Smooth muscle cell (in vitro differentiated cells): ENCODE data around the gene DDO. TPM values are rescaled to one million over a fixed set of nuclear protein-coding genes. Genes with fewer than 3 reads are reported as not detected.

Experiments
- DNase-seq: peaks from one replicate; lab custom pipeline; 2025; ENCODE audit not compliant: unreplicated experiment; lab: John Stamatoyannopoulos, UW
- H2AFZ ChIP-seq: fragments of 200-600 bp; sonication (generic); 2 replicates; pipeline ENCODE4 v1.6.0; 2016; ENCODE audit warnings: antibody characterized with exemption, low read depth, mild to moderate bottlenecking
- H3F3A ChIP-seq: fragments of 200-600 bp; sonication (generic); 2 replicates; pipeline ENCODE4 v1.6.0; 2017; ENCODE audit warnings: antibody characterized with exemption, low read depth
- H3K27ac ChIP-seq: fragments of 200-600 bp; sonication (generic); 2 replicates; pipeline ENCODE4 v1.5.1; 2016; ENCODE audit warnings: low read depth, mild to moderate bottlenecking
- H3K27me3 ChIP-seq: fragments of 200-600 bp; sonication (generic); 2 replicates; pipeline ENCODE4 v1.6.1; 2016; ENCODE audit warnings: low read depth, mild to moderate bottlenecking
- H3K36me3 ChIP-seq: fragments of 200-600 bp; sonication (generic); 2 replicates; pipeline ENCODE4 v1.5.1; 2016; ENCODE audit warnings: low read depth
- H3K4me1 ChIP-seq: fragments of 200-600 bp; sonication (generic); 2 replicates; pipeline ENCODE4 v1.5.1; 2016; ENCODE audit warnings: low read depth
- H3K4me2 ChIP-seq: fragments of 200-600 bp; sonication (generic); 2 replicates; pipeline ENCODE4 v1.6.0; 2016; ENCODE audit warnings: mild to moderate bottlenecking
- H3K4me3 ChIP-seq: fragments of 200-600 bp; sonication (generic); 2 replicates; pipeline ENCODE4 v1.5.1; 2016; ENCODE audit warnings: mild to moderate bottlenecking
- H3K79me2 ChIP-seq: fragments of 200-600 bp; sonication (generic); 2 replicates; pipeline ENCODE4 v1.6.0; 2016; ENCODE audit warnings: low read depth, mild to moderate bottlenecking
- H3K9ac ChIP-seq: fragments of 200-600 bp; sonication (generic); 2 replicates; pipeline ENCODE4 v1.6.0; 2016; ENCODE audit warnings: low read depth
- H3K9me3 ChIP-seq: fragments of 200-600 bp; sonication (generic); replicated peaks from 2 replicates; pipeline ENCODE4 v1.5.1; 2016; ENCODE audit warnings: low read depth
- H4K20me1 ChIP-seq: fragments of 200-600 bp; sonication (generic); 2 replicates; pipeline ENCODE4 v1.6.0; 2016; ENCODE audit warnings: low read depth
- CTCF ChIP-seq: fragments of 200-600 bp; sonication (generic); IDR thresholded peaks from 2 replicates; pipeline ENCODE4 v1.5.1; 2017; ENCODE audit warnings: borderline replicate concordance, mild to moderate bottlenecking, antibody characterized with exemption; ENCODE audit not compliant: insufficient read depth, poor library complexity, severe bottlenecking
- WGBS: methylation state at CpG from one replicate; pipeline ENCODE4 v1.1.7; 2016; ENCODE audit warnings: low lambda C conversion rate; 5-methylcytosine and 5-hydroxymethylcytosine counted together
- polyA plus RNA-seq: library from polyadenylated mRNA; unstranded; fragments of >200 nt; fragmentation: Nextera tagmentation; extraction: Ambion mirVana; gene quantifications from 2 replicates; pipeline ENCODE4 v1.2.1, GENCODE V29; 2016
- total RNA-seq: library from RNA; depleted of rRNA; stranded (reverse); fragments of >200 nt; gene quantifications from 2 replicates; pipeline ENCODE4 v1.2.3, GENCODE V29; 2014

Gene DDO
- total and polyA plus RNA-seq, 2 experiments from 2014 or later, result not detected

GRCh38 chr6:110409794-110410193, 5.6 kb downstream of the DDO start:
- H3K27me3 ChIP-seq, result no peaks in the 10 kb centered on the region
- TF ChIP-seq CTCF, result no peak
- H3K9me3 ChIP-seq, result no peaks in the 10 kb centered on the region
- no peak overlapping the region for H3K9ac ChIP-seq
- DNase-seq, result no peak
- H3K27ac ChIP-seq, result no peak overlapping the region
- no peaks in the 10 kb centered on the region for H4K20me1 ChIP-seq
- no peaks in the 10 kb centered on the region for H3K79me2 ChIP-seq
- H2AFZ ChIP-seq, result no peak overlapping the region
- H3K4me2 ChIP-seq, result no peak overlapping the region
- H3K36me3 ChIP-seq, result no peaks in the 10 kb centered on the region
- no peaks in the 10 kb centered on the region for H3K4me1 ChIP-seq
- H3K4me3 ChIP-seq, result no peak overlapping the region
- no peaks in the 10 kb centered on the region for H3F3A ChIP-seq

GRCh38 chr6:110408901-110409300, 6.5 kb downstream of the DDO start:
- no peak overlapping the region for H2AFZ ChIP-seq
- no peak for TF ChIP-seq CTCF
- WGBS, result 81% methylated on average over 6 of the region's 6 CpGs
- H3K4me2 ChIP-seq, result no peak overlapping the region
- no peaks in the 10 kb centered on the region for H3F3A ChIP-seq
- no peak overlapping the region for H3K4me3 ChIP-seq
- no peak for DNase-seq
- H4K20me1 ChIP-seq, result no peaks in the 10 kb centered on the region
- H3K27ac ChIP-seq, result no peak overlapping the region
- H3K79me2 ChIP-seq, result no peaks in the 10 kb centered on the region
- H3K36me3 ChIP-seq, result no peaks in the 10 kb centered on the region
- H3K27me3 ChIP-seq, result no peaks in the 10 kb centered on the region
- no peaks in the 10 kb centered on the region for H3K4me1 ChIP-seq
- H3K9me3 ChIP-seq, result no peaks in the 10 kb centered on the region
- H3K9ac ChIP-seq, result no peak overlapping the region

- WGBS, result 70% methylated on average over 8 of the region's 8 CpGs
- Histone ChIP-seq H3K27me3 (no peaks in the 10 kb centered on the region), H3F3A (no peaks in the 10 kb centered on the region), H3K27ac (no peak overlapping the region), H3K4me2 (no peak overlapping the region), H3K4me3 (no peak overlapping the region), H3K79me2 (no peaks in the 10 kb centered on the region), H3K9me3 (no peaks in the 10 kb centered on the region), H3K4me1 (no peaks in the 10 kb centered on the region), H2AFZ (no peak overlapping the region), H3K36me3 (no peaks in the 10 kb centered on the region), H3K9ac (no peak overlapping the region), H4K20me1 (no peaks in the 10 kb centered on the region)
- TF ChIP-seq CTCF, result no peak
- no peak for DNase-seq
These were observed 10.8 kb downstream of the DDO start for GRCh38 chr6:110404607-110405006.

GRCh38 chr6:110401585-110402176, 13.7 kb downstream of the DDO start:
- Histone ChIP-seq H2AFZ (no peak overlapping the region), H3K4me2 (no peak overlapping the region), H3K4me1 (no peaks in the 10 kb centered on the region), H3F3A (no peaks in the 10 kb centered on the region), H3K9ac (no peak overlapping the region), H4K20me1 (no peaks in the 10 kb centered on the region), H3K27ac (no peak overlapping the region), H3K27me3 (no peaks in the 10 kb centered on the region), H3K9me3 (no peaks in the 10 kb centered on the region), H3K4me3 (no peak overlapping the region), H3K79me2 (no peaks in the 10 kb centered on the region), H3K36me3 (no peaks in the 10 kb centered on the region)
- no peak for TF ChIP-seq CTCF
- DNase-seq, result no peak
- WGBS, result 89% methylated on average over 4 of the region's 4 CpGs
